Measurements from ENCODE around the gene PRKG1.

Gene PRKG1

DNA sequence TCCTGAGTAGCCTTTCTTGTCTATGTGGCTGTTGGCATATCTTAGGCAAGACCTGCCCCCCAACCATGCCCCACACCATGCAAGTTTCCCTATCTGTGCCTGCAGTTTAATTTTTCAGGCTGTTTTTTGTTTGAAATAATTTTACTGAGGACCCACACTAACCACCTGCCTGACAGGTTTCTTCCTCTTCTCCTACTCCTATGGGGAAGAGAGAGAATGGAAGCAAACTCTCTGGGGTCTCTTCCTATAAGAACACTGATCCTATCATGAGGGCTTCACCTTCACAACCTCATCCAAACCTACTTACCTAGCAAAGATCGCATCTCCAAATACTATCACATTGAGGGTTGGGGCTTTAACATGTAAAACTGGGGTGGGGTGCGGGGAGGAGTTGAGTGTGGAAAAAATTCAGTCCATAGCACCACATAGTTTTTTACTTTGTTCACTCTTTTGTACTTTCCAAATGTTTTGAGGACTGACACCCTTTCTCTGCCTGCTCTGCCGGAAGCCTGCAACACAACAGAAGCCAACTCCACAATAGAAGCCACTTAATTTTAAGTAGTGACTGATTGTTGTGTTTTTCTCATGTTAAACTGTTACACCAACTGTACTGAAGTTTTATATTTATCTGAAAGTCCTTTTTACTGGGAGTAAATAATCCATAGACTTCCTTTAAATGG, 692.3 kb downstream of the PRKG1 start:
- WGBS = 100% methylated on average over 1 of the region's 3 CpGs
- Histone ChIP-seq H3K9ac (ENCODE audit: low read depth, low read length) (no peak overlapping the region), H3K27ac (ENCODE audit: low read depth, low read length) (no peak overlapping the region), H3K36me3 (ENCODE audit: insufficient read depth, low read length) (no peaks in the 10 kb centered on the region), H3K4me1 (ENCODE audit: insufficient read depth, low read length) (no peaks in the 10 kb centered on the region; the same call in 1 of the 2 replicates), H3K9me3 (ENCODE audit: insufficient read depth, low read depth, low read length) (peaks cover 7% of the 10 kb centered on the region; the same call in 1 of the 2 replicates), H3K4me3 (ENCODE audit: low read length) (no peak overlapping the region), H3K27me3 (ENCODE audit: insufficient read depth, low read length) (no peaks in the 10 kb centered on the region)

DNA sequence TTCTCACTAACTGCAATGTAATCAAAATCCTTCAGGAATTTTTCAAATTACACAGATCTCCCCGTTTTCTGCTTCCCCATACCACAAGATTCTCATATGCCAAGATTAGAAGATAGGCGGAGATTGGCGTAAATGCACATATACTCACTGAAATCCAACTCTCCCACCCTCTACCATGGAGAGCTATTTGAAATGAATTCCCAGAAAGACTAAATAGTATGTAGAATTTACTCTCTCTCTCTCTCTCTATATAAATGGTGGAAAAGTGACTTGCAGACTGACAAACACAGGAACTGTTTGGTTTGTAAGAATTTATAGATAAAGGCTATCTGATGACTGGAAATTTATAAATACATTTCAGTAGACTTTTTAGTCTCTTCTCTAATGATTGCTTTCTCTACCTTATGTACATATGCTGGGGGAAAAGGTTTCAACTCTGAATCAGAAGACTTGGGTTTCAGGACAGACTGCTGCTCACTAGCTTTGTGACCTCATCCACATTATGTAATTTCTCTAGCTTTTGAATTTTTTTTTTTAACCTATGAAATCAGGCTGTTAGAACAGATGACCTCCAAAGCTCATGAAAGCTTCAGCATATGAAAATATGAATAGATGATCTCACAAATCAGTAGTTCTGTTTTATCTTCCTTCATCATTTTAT, 692.9 kb downstream of the PRKG1 start:
- Histone ChIP-seq H3K27ac (ENCODE audit: low read depth, low read length) (no peak overlapping the region), H3K27me3 (ENCODE audit: insufficient read depth, low read length) (no peaks in the 10 kb centered on the region), H3K4me3 (ENCODE audit: low read length) (no peak overlapping the region), H3K9ac (ENCODE audit: low read depth, low read length) (no peak overlapping the region), H3K36me3 (ENCODE audit: insufficient read depth, low read length) (no peaks in the 10 kb centered on the region), H3K9me3 (ENCODE audit: insufficient read depth, low read depth, low read length) (peaks cover 7% of the 10 kb centered on the region; the same call in 1 of the 2 replicates), H3K4me1 (ENCODE audit: insufficient read depth, low read length) (no peaks in the 10 kb centered on the region; the same call in 1 of the 2 replicates)
- 94% methylated on average over 3 of the region's 3 CpGs for WGBS

DNA sequence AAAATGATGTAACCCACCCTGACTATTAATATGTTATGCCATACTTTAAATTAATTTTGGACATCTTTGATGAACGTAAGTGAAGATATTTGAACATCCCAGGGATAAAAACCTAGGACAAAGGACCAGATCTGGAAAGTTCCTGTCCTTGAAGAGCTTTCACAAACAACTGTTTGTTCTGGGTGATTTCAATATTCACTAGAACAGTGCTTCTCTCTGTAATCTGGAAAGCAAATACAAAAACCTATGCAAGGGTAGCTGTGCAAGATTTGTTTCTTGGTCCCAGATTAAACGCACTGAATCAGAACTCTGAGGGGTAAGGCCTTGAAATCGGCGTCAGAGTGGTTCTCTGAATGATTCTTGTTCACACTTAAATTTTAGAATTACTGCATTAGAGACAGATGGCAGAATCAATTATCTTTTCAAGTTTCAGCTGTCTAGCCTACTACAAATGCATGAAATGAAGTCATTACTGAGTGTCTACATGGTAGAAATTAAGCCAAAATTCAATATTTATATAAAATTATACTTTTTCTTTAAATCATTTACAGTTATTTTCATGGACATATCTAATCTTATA, 694.7 kb downstream of the PRKG1 start:
- Histone ChIP-seq H3K4me1 (ENCODE audit: insufficient read depth, low read length) (no peaks in the 10 kb centered on the region; the same call in 1 of the 2 replicates), H3K4me3 (ENCODE audit: low read length) (no peak overlapping the region), H3K27ac (ENCODE audit: low read depth, low read length) (no peak overlapping the region), H3K36me3 (ENCODE audit: insufficient read depth, low read length) (no peaks in the 10 kb centered on the region), H3K27me3 (ENCODE audit: insufficient read depth, low read length) (no peaks in the 10 kb centered on the region), H3K9me3 (ENCODE audit: insufficient read depth, low read depth, low read length) (peaks cover 7% of the 10 kb centered on the region; the same call in 1 of the 2 replicates), H3K9ac (ENCODE audit: low read depth, low read length) (no peak overlapping the region)
- WGBS = 86% methylated on average over 4 of the region's 4 CpGs

DNA sequence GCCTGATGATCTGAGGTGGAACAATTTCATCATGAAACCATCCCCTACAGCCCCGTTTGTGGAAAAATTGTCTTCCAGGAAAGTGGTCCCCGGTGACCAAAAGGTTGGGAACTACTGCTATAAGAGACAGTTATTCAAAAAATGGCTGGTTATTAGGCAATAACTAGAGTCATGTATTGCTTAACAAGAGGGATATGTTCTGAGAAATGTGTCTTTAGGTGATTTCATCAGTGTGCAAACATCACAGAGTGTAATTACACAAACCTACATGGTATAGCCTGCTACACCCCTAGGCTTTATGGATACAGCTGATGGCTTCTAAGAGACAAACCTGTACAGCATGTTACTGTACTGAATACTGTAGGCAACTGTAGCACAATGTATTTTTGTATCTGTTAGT, 696.4 kb downstream of the PRKG1 start:
- Histone ChIP-seq H3K4me1 (ENCODE audit: insufficient read depth, low read length) (no peaks in the 10 kb centered on the region; the same call in 1 of the 2 replicates), H3K9me3 (ENCODE audit: insufficient read depth, low read depth, low read length) (peaks cover 6% of the 10 kb centered on the region; the same call in 1 of the 2 replicates), H3K4me3 (ENCODE audit: low read length) (no peak overlapping the region), H3K27ac (ENCODE audit: low read depth, low read length) (no peak overlapping the region), H3K9ac (ENCODE audit: low read depth, low read length) (no peak overlapping the region), H3K36me3 (ENCODE audit: insufficient read depth, low read length) (no peaks in the 10 kb centered on the region), H3K27me3 (ENCODE audit: insufficient read depth, low read length) (no peaks in the 10 kb centered on the region)
- WGBS = 93% methylated on average over 2 of the region's 2 CpGs

DNA sequence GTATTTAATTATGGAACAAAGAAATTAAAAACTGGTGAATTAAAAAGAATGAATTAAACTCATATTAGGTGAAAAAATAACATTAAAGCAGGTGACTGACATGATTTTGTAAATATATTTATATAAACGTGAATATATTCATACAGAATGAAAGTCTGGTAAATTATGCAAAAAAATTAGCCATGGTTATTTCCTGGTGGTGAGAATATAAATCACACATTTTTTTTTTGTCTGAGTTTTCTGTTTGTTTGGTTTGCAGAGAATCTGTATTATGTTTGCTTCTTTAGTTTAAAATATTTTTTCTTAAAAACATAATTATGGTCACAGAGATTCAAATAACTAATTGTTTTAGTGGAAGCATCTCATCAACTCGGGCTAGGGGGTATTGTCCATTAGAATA, 698.1 kb downstream of the PRKG1 start:
- Histone ChIP-seq H3K4me3 (ENCODE audit: low read length) (no peak overlapping the region), H3K27me3 (ENCODE audit: insufficient read depth, low read length) (no peaks in the 10 kb centered on the region), H3K4me1 (ENCODE audit: insufficient read depth, low read length) (no peaks in the 10 kb centered on the region), H3K36me3 (ENCODE audit: insufficient read depth, low read length) (no peaks in the 10 kb centered on the region), H3K9ac (ENCODE audit: low read depth, low read length) (no peak overlapping the region), H3K9me3 (ENCODE audit: insufficient read depth, low read depth, low read length) (no peaks in the 10 kb centered on the region), H3K27ac (ENCODE audit: low read depth, low read length) (no peak overlapping the region)
- WGBS = 89% methylated on average over 1 of the region's 2 CpGs

DNA sequence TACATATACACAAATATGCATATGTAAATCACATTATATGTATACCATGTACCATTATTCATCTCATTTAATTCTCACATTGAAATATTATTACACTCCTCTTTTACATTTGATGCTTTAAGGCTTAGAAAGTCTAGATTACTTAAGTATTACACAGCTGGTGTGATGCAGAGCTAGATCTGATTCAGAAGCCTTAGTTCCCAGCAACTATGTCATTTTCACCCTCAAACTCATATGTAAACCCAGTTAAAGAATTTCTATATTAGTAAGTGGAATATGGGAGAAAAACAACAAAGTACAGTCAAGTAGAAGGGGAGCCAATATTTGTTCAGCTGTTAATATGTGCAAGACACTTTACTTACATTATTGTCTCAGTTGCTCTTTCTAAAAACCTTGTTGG, 699.4 kb downstream of the PRKG1 start:
- Histone ChIP-seq H3K27ac (ENCODE audit: low read depth, low read length) (no peak overlapping the region), H3K36me3 (ENCODE audit: insufficient read depth, low read length) (no peaks in the 10 kb centered on the region), H3K9me3 (ENCODE audit: insufficient read depth, low read depth, low read length) (no peaks in the 10 kb centered on the region), H3K4me1 (ENCODE audit: insufficient read depth, low read length) (no peaks in the 10 kb centered on the region), H3K9ac (ENCODE audit: low read depth, low read length) (no peak overlapping the region), H3K4me3 (ENCODE audit: low read length) (no peak overlapping the region), H3K27me3 (ENCODE audit: insufficient read depth, low read length) (no peaks in the 10 kb centered on the region)

DNA sequence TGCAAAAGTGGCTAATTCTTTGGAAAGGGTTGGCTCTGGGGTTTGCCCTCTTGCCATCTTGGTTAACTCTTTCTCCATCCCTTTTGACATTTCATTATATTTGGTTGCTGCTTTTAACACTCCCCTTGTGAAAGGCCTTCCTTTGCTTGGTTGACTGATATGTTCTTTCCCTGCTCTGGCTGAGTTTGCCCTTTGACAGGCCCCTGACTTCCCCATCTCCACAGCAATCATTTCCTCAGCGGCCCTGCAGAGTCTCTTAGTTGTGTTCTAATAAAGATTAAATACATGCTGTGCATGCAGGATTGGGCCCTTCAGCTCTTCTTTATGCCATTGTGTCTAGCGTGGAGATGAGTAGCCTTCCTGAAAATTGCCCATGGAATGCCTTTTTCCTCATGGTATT, 709.7 kb downstream of the PRKG1 start:
- H3K4me1 ChIP-seq (ENCODE audit: insufficient read depth, low read length) = no peaks in the 10 kb centered on the region
- no peaks in the 10 kb centered on the region for H3K36me3 ChIP-seq (ENCODE audit: insufficient read depth, low read length)
- H3K9ac ChIP-seq (ENCODE audit: low read depth, low read length) = no peak overlapping the region
- no peak overlapping the region for H3K27ac ChIP-seq (ENCODE audit: low read depth, low read length)
- no peaks in the 10 kb centered on the region for H3K9me3 ChIP-seq (ENCODE audit: insufficient read depth, low read depth, low read length)
- no peaks in the 10 kb centered on the region for H3K27me3 ChIP-seq (ENCODE audit: insufficient read depth, low read length)
- WGBS = 89% methylated on average over 2 of the region's 2 CpGs
- H3K4me3 ChIP-seq (ENCODE audit: low read length) = no peak overlapping the region

DNA sequence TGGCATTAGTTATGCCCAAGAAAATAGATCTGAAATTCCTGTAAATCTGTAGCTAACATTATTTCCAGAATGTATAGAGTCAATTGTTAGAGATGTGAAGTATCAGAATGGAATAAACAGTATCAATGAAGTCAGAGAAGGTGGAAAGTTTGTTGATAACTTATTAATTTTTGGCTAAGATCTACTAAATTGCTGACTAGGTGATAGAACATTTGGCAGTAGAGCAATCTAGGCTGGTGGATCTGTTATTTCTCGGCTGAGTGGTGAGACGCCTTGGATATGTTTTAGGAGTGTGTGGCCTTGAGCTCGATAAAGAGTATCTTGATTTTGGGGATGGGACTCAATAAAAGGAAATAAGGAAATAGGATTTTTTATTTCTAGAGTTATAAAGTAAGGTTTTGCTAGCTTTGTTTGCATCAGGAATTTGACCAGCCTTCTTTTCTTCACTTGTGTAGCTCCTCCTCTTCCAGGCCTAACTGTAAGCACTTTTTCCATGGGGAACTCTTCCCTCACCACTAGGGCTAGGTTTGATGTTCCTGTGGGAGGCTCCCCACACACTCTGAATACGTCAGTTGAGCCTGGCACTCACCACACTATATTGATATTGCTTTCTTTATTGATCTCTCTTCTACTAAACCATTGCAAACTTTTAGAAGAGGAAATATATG, 711.9 kb downstream of the PRKG1 start:
- no peaks in the 10 kb centered on the region for H3K9me3 ChIP-seq (ENCODE audit: insufficient read depth, low read depth, low read length)
- H3K27me3 ChIP-seq (ENCODE audit: insufficient read depth, low read length) = no peaks in the 10 kb centered on the region
- H3K4me3 ChIP-seq (ENCODE audit: low read length) = no peak overlapping the region
- WGBS = 96% methylated on average over 3 of the region's 4 CpGs
- no peaks in the 10 kb centered on the region for H3K4me1 ChIP-seq (ENCODE audit: insufficient read depth, low read length)
- H3K27ac ChIP-seq (ENCODE audit: low read depth, low read length) = no peak overlapping the region
- H3K9ac ChIP-seq (ENCODE audit: low read depth, low read length) = no peak overlapping the region
- no peaks in the 10 kb centered on the region for H3K36me3 ChIP-seq (ENCODE audit: insufficient read depth, low read length)

DNA sequence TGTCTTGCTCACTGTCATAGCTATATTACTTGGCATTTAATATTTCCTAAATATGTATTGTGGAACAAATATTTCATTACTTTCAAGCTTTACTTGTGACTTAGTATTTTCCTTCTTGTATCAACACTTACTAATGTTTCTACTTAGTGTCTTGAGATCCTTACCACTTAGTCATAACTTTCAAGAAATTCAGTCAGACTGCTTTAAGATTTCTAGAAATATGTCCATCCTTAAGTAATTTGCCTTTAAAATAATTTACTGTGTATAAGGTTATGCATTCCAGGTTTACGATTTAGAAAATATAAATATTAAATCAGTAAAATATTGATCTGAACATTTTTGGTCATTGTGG, 712.4 kb downstream of the PRKG1 start:
- Histone ChIP-seq H3K9me3 (ENCODE audit: insufficient read depth, low read depth, low read length) (no peaks in the 10 kb centered on the region), H3K4me3 (ENCODE audit: low read length) (no peak overlapping the region), H3K27me3 (ENCODE audit: insufficient read depth, low read length) (no peaks in the 10 kb centered on the region), H3K27ac (ENCODE audit: low read depth, low read length) (no peak overlapping the region), H3K4me1 (ENCODE audit: insufficient read depth, low read length) (no peaks in the 10 kb centered on the region), H3K36me3 (ENCODE audit: insufficient read depth, low read length) (no peaks in the 10 kb centered on the region), H3K9ac (ENCODE audit: low read depth, low read length) (no peak overlapping the region)
- WGBS = no CpG with 5 or more reads among the region's 1 CpG

DNA sequence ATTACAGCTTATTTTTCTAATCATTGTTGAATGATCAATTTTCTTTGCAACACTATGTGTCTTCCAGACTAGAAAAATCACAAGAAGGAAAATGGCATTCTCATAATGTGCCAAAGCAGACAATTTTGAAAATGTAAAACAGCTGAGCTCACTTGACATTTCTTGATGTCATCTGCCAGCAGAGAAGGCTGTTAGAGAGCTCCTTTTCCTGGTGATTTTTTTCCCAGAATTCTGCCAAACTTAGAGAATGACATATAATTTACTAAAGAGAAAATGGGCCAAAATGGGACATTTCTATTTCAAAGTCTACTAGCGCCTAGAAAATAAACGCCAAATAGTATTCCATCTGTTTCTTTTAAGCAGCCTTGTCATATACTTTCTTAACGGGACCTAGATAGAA, 714.0 kb downstream of the PRKG1 start:
- no peak overlapping the region for H3K9ac ChIP-seq (ENCODE audit: low read depth, low read length)
- no peaks in the 10 kb centered on the region for H3K36me3 ChIP-seq (ENCODE audit: insufficient read depth, low read length)
- H3K27me3 ChIP-seq (ENCODE audit: insufficient read depth, low read length) = no peaks in the 10 kb centered on the region
- H3K4me3 ChIP-seq (ENCODE audit: low read length) = no peak overlapping the region
- H3K27ac ChIP-seq (ENCODE audit: low read depth, low read length) = no peak overlapping the region
- H3K4me1 ChIP-seq (ENCODE audit: insufficient read depth, low read length) = no peaks in the 10 kb centered on the region
- no peaks in the 10 kb centered on the region; the same call in 1 of the 2 replicates for H3K9me3 ChIP-seq (ENCODE audit: insufficient read depth, low read depth, low read length)
- WGBS = 86% methylated on average over 3 of the region's 3 CpGs

DNA sequence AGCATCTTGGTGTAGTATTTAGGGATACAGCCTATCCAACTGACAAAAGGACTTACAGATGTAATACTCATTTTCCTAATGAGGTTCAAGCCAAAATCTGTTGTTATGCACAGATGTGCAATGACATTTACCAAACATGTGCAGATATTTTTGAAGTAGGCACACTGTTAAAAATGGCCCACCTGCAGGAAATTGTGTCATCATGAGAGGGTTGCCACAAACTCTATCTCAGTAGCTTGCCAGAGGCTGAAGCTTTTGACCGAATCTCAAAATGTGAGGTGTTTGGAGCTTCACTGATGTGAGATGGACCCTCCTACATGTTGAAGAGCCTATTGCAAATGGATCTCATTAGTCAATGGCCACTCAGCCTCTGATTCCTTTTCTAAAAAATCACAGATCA, 714.8 kb downstream of the PRKG1 start:
- Histone ChIP-seq H3K4me3 (ENCODE audit: low read length) (no peak overlapping the region), H3K27ac (ENCODE audit: low read depth, low read length) (no peak overlapping the region), H3K9me3 (ENCODE audit: insufficient read depth, low read depth, low read length) (no peaks in the 10 kb centered on the region; the same call in 1 of the 2 replicates), H3K27me3 (ENCODE audit: insufficient read depth, low read length) (no peaks in the 10 kb centered on the region), H3K36me3 (ENCODE audit: insufficient read depth, low read length) (no peaks in the 10 kb centered on the region), H3K4me1 (ENCODE audit: insufficient read depth, low read length) (no peaks in the 10 kb centered on the region), H3K9ac (ENCODE audit: low read depth, low read length) (no peak overlapping the region)
- 100% methylated on average over 1 of the region's 1 CpG for WGBS

Measured in HUES64 (cell line).